ENCODE data around the gene ATF7.
"Not testable (repeated sequence)": the region's sequence is repeated elsewhere in the genome, so short reads cannot be mapped to it uniquely, and the experiment has no call there.

The ATF7 gene

GRCh38 chr12:53481458-53481857 is 144.7 kb downstream of the ATF7 start:
- DNase-seq (ENCODE audit: low read depth): not testable (repeated sequence)

DNA sequence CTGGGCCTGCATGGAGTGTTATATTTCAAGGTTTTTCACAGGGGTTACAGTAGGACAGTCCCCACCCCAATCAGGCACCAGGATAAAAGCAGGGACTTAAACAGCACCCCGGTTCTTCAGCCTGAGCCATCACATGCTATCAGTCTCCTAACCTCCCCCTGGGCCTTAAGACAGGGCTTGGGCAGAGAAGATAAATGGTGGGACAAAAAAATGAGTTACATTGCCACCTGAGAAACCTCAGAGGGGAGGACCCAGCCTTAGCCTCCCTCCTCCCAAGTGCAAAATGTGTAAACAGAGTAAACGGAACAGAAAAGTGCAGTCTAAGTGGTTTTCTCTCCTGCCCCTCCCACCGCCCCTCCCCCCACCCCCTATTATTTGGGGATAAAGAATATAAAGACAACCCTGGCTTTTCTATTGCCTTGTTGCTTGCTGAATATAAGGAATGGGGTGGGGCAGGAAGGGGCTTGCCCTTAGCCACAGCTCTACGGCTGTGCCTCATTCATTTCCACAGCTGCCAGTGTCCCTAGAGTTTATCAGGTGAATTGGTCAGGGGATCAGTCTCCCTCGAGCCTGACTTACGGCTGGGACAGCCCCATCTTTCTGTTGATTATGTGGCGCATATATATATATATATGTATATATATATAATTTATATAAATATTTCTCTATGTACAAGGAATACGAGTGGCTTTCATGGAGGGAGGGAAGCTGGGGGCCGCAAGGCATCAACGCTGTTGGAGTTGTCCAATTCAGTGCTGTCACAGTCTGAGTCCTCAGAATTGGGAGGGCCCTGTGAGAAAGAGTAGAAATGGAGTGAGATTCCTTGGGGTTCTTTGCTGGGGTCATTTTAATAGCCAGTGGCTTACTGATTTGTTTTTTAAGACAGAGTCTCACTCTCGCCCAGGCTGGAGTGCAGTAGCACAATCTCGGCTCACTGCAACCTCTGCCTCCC is 145.4 kb downstream of the ATF7 start:
- DNase-seq (ENCODE audit: low read depth): no peak

- DNase-seq (ENCODE audit: low read depth): no peak
Observed at GRCh38 chr12:53479331-53479730, 146.9 kb downstream of the ATF7 start.

DNA sequence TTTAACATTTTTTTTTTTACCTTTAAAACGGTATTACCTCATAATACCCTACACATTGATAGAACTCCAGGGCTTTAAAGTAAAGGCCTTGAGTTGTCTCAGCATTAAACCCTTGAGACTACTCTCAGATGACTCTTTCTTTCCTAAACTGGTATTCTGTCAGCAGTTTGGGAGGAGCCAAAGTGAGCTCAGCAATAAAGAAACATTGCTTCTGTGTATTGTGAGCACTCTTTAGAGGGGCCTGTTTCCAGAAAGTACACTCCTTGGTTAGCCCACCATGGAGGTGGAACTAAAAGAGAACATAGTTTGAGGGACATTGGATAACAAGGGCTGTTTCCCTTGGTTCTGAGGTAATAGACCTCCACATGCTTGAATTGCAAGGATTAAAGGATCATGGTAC is 147.3 kb downstream of the ATF7 start:
- DNase-seq (ENCODE audit: low read depth): no peak

- DNase-seq (ENCODE audit: low read depth): no peak
Observed at GRCh38 chr12:53476769-53477209, 149.4 kb downstream of the ATF7 start.

DNA sequence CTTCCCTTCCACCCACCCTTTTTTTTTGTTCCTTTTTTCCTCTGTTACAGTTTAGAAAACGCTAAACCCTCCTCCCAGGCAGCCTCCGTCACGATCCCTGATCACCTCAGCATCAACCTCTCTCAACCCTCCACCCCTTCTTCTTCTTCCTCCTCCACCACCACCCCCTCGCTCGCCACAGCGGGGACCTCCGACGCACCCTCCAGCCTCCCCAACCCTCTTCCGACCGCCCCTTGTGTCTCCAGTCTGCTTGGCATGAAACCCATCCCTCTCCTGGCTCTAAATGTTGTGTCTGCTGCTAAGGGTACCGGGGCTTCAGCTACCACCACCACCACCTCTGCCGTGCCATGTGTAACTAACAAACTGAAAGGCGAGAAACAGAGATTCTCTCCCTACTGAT is 151.4 kb downstream of the ATF7 start:
- DNase-seq (ENCODE audit: low read depth): no peak

DNA sequence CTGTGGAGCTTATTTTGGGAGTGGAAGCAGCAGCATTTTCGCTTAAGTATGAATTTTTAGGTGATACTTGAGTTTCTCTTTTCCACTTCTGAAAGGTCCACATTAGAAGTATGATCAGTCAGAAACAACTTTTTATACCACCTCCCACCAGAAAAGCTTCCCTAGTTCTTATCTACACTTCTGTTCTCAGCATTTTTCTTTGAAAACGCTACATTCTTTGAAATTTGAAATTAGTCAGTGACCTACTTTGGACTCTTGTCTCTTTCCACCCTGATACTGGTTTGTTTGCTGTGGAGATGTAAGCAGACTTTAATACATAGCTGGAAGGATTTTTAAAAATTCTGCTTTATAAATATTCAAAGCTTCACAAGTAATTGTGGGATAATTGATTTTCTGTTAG is 152.1 kb downstream of the ATF7 start:
- no peak for DNase-seq (ENCODE audit: low read depth)

GRCh38 chr12:53472056-53472582 is 154.1 kb downstream of the ATF7 start:
- DNase-seq (ENCODE audit: low read depth): no peak

- DNase-seq (ENCODE audit: low read depth): no peak
Observed at GRCh38 chr12:53468282-53468681, 157.9 kb downstream of the ATF7 start.

DNA sequence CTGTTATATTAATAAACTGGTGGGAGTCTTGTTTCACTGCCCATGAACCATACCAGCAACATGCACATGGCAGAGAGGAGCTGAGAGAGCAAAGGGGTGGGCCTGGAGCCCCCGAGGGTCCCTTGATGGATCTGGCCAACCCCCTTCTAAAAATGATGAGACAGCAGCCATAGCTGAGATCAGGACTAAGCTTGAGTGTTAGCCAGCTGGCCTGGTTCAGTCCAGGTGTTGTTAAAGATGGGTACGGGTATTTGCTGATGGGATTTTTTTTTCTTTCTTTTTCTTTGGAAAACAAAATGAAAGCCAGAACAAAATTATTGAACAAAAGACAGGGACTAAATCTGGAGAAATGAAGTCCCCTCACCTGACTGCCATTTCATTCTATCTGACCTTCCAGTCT is 158.3 kb downstream of the ATF7 start:
- no peak for DNase-seq (ENCODE audit: low read depth)

DNA sequence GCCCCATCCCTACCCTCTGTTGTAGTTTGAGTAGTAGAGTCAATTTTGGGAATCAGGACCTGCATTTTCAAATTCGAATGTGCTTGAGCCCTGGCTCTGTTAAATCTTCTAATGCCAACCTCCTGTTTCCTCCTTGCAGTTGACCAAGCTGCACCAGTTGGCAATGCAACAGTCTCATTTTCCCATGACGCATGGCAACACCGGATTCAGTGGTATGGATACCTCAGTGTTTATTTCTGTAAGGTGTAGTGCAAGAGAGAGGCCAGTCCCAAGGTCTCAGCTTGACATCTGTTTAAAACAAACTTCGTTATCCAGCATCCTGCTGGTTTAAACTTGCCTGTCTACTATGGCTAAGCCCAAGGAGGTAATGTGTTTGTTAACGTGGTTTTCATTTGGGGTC is 159.1 kb downstream of the ATF7 start:
- no peak for DNase-seq (ENCODE audit: low read depth)

DNA sequence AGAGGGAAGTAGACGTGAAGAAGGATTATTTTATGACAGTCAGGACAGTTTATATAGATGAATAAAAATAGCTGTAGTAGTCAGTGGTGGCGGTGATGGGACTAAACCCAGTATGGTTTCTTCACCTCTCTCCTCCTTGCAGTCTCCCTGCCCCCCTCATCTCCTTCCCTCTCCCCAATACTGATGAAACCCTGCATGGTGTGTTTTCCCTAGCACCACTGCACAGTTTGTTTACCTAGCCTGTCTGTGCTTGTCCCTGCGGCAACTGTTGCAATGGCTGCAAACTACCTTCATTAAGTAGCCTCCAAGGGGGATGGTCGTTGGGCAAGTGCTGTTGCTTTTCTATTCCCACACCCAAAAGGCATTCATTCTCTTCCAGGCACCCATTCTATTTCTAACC is 159.5 kb downstream of the ATF7 start:
- no peak for DNase-seq (ENCODE audit: low read depth)

- DNase-seq (ENCODE audit: low read depth): no peak
Observed at GRCh38 chr12:53465679-53466078, 160.5 kb downstream of the ATF7 start.

GRCh38 chr12:53464685-53465418 is 161.3 kb downstream of the ATF7 start:
- no peak for DNase-seq (ENCODE audit: low read depth)

- no peak for DNase-seq (ENCODE audit: low read depth)
Observed at GRCh38 chr12:53463802-53464560, 162.2 kb downstream of the ATF7 start.

DNA sequence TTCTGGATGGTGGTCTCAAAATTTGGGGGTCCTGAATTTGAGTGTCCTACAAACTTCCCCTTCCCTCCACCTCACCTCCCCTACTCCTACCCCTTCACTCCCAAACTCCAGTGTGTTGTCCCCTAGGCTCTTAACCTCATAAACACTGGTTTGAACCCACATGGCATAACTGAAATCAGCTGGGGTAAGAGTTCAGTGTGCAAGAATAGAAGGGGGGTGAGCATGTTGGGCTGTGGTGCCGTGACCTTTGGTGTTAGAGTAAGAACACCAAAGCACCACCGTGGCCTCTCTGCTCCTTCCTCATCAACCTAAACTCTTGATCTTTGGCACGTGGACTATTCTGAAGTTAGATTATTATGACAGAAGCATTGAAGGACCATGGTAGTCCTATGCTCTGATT is 163.2 kb downstream of the ATF7 start:
- no peak for DNase-seq (ENCODE audit: low read depth)

DNA sequence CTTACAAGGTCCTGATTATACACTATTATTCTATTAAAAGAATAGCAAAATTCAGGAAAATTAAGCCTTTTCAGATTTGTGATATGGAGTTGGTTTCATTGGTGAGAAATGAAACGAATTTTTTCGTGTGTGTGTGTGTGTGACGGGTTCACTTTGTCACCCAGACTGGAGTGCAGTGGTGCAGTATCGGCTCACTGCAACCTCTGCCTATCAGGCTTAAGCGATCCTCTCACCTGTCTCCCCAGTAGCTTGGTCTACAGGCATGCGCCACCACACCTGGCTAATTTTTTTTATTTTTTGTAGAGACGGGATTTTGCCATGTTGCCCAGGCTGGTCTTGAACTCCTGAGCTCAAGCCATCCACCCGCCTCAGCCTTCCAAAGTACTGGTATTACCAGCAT is 164.6 kb downstream of the ATF7 start:
- DNase-seq (ENCODE audit: low read depth): no peak

- no peak for DNase-seq (ENCODE audit: low read depth)
Observed at GRCh38 chr12:53461059-53461458, 165.1 kb downstream of the ATF7 start.

GRCh38 chr12:53459097-53459496 is 167.1 kb downstream of the ATF7 start:
- DNase-seq (ENCODE audit: low read depth): no peak
